ENCODE results near the gene RIMS4.

The RIMS4 gene

GRCh38 chr20:44807051-44807683, 3.2 kb downstream of the RIMS4 start:
- DNase-seq (ENCODE audit: low read depth) = no peak
- TF ChIP-seq CTCF (IDR thresholded peaks at IDR 0.05; ENCODE audit: control insufficient read depth, extremely low read depth, insufficient read depth) = no peak
- no peak overlapping the region for H3K4me3 ChIP-seq (ENCODE audit: low read depth, low read length)

GRCh38 chr20:44805979-44806620, 4.2 kb downstream of the RIMS4 start:
- TF ChIP-seq CTCF (IDR thresholded peaks at IDR 0.05; ENCODE audit: control insufficient read depth, extremely low read depth, insufficient read depth) = no peak
- no peak for DNase-seq (ENCODE audit: low read depth)
- H3K4me3 ChIP-seq (ENCODE audit: low read depth, low read length) = no peak overlapping the region

GRCh38 chr20:44805335-44805978, 4.9 kb downstream of the RIMS4 start:
- H3K4me3 ChIP-seq (ENCODE audit: low read depth, low read length) = no peak overlapping the region
- DNase-seq (ENCODE audit: low read depth) = no peak
- no peak for TF ChIP-seq CTCF (IDR thresholded peaks at IDR 0.05; ENCODE audit: control insufficient read depth, extremely low read depth, insufficient read depth)

- no peak for DNase-seq (ENCODE audit: low read depth)
- H3K4me3 ChIP-seq (ENCODE audit: low read depth, low read length) = no peak overlapping the region
Measured at GRCh38 chr20:44803383-44803941, 6.9 kb downstream of the RIMS4 start.

GRCh38 chr20:44802702-44803101, 7.6 kb downstream of the RIMS4 start:
- H3K4me3 ChIP-seq (ENCODE audit: low read depth, low read length) = no peak overlapping the region
- no peak for DNase-seq (ENCODE audit: low read depth)

More at GRCh38 chr20:44803383-44803941, 6.9 kb downstream of the RIMS4 start:
- TF ChIP-seq CTCF (IDR thresholded peaks at IDR 0.05; ENCODE audit: control insufficient read depth, extremely low read depth, insufficient read depth) = no peak

More at GRCh38 chr20:44802702-44803101, 7.6 kb downstream of the RIMS4 start:
- no peak for TF ChIP-seq CTCF (IDR thresholded peaks at IDR 0.05; ENCODE audit: control insufficient read depth, extremely low read depth, insufficient read depth)
